ENCODE data around the gene KLHL29.

DNA sequence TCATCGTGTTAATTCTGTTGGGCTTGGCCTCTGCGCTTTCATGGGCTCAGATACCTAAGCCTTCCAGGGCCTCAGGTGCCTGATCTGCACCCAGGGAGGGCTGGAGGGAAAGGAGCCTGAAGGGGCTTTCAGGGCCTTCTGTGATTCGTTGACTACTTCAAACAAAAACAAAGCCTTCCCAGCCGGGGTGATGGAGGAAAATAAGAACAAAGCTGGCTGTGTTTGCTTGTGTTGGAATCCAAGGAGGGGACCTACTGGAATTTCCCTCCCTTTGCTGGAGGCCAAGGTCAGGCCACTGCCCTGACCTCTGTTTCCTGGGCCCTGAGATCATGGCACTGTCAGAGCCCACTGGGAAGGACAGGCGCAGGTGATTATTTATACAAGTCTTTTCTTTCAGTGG, 135.3 kb downstream of the KLHL29 start:
- TF ChIP-seq, protein P1, sequence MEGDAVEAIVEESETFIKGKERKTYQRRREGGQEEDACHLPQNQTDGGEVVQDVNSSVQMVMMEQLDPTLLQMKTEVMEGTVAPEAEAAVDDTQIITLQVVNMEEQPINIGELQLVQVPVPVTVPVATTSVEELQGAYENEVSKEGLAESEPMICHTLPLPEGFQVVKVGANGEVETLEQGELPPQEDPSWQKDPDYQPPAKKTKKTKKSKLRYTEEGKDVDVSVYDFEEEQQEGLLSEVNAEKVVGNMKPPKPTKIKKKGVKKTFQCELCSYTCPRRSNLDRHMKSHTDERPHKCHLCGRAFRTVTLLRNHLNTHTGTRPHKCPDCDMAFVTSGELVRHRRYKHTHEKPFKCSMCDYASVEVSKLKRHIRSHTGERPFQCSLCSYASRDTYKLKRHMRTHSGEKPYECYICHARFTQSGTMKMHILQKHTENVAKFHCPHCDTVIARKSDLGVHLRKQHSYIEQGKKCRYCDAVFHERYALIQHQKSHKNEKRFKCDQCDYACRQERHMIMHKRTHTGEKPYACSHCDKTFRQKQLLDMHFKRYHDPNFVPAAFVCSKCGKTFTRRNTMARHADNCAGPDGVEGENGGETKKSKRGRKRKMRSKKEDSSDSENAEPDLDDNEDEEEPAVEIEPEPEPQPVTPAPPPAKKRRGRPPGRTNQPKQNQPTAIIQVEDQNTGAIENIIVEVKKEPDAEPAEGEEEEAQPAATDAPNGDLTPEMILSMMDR (conservative IDR thresholded peaks at IDR 0.05), result no peak
- TF ChIP-seq ZFX (IDR thresholded peaks at IDR 0.05), result no peak
